SKM-1 (cell line): ENCODE results near the gene SNRNP48.

Experiments
- DNase-seq: peaks from one replicate; lab custom pipeline; 2025; ENCODE audit not compliant: unreplicated experiment; lab: John Stamatoyannopoulos, UW

SNRNP48 gene

DNA sequence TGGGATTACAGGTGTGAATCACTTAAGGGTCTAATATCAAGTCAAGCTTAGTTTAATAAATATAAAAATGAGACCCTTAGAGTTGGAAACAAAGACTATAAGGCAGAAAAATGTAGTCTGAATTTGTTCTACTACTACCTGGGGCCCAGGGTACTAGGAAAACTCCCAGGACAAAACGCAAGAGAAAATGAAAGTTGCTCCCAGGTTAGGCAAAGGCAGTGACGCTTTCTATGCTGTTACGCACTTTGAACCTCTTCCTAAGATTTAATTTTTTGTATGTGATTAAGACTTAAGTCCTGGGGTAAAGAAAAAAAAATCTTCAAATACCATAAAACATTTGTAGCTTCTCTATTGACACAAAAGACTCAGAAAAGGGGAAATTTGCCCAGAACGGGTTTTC, 31.2 kb upstream of the SNRNP48 start:
- no peak for DNase-seq

DNA sequence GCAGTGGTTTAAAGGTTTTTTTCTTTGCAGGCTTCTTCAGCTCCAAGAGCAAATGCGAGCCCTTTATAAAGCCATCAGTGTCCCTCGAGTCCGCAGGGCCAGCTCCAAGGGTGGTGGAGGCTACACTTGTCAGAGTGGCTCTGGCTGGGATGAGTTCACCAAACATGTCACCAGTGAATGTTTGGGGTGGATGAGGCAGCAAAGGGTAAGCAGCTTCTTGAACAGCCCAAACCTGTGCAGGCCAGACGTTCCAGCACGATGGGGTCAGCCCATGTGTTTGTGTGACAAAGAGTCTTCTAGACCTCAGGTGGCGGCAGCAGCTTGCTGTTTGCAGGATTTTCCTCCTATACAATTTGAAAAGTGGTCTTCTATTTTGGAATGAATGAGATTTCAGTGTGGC, 30.8 kb upstream of the SNRNP48 start:
- no peak for DNase-seq

DNA sequence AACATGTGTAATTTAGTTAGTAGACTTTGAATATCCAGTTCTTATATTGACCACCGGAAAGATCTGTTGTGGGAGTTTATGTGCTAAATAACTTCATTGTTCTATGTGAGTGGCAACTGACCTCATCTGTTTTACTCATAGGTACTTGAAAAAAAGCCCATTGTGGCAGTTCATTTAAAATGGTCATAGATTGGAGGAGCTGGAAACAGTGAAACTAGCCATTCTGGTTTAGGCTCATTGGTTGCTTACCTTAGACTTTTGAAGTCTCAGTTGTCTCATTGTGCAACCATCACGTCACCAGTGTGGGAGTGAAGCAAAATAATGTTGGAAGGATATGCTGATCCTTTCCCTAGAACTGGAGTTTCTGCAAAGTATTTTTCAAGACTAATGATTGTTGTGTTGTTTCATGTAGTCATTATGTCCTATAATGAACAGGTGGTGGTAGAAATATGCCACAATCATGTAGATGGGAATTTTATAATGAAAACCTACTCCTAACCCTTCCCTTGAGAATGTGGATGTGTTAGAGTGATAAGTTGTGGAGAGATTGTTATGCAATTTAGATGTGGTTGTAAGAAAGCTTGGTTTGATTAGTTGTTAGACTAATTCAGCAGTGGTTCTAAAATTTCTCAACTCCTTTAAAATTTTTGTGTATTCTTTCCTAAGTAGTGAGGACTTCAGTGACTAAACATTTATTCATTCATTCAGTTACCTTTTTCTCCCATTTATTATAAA, 30.2 kb upstream of the SNRNP48 start:
- no peak for DNase-seq

DNA sequence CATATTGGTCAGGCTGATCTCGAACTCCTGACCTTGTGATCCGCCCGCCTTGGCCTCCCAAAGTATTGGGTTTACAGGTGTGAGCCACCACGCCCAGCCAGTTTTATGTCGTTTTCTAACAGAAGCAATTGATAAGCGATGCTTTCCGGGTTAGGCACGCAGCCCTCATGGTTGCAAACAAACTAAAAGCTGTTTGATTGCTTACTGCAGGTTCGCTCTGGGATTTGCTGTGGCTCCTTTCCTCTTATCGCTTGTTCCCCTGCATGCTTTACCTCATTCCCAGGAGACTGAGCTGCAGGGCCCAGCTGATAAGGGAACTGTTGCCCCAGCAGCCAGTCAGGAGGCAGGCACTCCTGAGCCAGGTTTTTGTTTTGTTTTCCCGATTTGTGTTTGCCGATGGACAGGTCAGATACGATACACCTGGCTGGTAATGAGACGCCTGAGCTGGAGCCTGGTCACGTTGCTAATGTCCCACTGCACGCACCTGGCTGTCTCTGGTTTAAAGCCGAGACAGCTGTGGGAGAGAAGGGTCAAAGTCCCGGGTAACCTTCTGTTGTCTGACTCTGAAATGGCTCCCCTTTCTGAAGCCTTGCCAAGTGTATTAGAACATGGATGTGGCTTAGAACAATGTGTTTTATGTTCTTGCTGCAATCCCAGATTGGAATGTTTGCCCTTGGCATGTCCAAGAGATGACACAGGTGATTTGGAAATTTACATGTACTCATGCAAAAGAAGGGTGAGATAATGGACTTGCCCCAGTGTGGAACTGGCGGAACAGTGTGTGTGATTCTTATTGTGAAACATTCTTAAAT, 28.6 kb upstream of the SNRNP48 start:
- DNase-seq: no peak

DNA sequence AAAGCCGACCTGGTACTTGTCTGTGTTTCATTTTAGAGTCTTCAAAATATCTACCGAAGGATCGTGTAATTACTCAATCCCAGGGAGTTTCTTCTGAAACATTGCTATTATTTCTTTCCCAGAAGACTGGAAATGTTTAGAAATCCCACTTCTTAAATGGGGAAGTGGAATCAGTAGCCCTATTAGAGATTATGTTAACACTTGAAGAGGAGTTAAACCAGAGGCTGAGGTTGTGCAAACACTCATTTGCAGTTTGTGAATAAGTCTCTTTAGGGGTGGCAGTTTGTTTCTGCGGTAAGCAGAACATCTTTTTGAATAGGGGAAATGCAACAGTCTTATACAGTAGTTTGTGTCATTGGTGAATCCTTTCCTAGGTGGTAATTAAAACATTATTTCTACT, 27.2 kb upstream of the SNRNP48 start:
- DNase-seq: peak; percentile 47

DNA sequence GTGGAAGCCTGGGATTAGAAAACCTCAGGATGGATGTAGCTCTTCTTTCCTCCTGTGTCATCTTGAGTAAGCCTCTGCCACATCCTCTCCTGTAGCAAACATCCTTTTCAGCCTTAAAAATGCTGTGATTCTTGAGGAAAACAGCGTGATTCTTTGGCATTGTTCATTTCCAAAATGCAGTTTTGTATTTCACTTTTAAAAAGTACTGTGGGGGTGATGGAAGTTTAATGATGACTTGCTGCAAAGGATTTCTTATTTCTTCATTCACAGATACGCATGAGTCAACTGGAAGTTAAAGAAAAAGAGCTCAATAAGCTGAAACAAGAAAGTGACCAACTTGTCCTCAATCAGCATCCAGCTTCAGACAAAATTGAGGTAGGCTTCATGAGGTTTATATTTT, 23.9 kb upstream of the SNRNP48 start:
- DNase-seq: no peak

DNA sequence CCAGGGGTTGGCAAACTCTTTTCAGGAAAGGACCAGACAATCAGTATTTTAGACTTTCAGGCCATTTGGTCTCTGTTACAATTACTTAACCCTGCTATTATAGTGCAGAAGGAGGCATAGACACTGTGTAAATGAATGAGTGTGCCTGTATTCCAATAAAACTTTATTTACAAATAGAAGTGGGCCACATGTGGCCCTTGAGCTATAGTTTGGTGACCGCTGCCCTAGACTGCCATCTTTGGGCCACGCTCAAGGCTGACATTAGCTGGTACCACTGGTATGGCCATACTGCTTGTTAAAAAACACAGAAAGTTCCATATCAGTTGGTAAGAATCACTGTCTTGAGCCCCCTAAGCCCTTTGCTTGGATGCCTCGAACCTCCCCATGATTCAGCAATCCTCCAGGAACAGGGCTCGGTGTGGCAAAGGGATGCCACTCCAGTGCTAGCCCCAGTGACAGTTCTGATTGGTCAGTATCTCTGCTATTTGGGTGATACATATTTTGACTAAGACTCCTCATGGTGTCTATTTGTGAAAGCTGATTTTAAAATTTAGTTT, 23.3 kb upstream of the SNRNP48 start:
- no peak for DNase-seq

DNA sequence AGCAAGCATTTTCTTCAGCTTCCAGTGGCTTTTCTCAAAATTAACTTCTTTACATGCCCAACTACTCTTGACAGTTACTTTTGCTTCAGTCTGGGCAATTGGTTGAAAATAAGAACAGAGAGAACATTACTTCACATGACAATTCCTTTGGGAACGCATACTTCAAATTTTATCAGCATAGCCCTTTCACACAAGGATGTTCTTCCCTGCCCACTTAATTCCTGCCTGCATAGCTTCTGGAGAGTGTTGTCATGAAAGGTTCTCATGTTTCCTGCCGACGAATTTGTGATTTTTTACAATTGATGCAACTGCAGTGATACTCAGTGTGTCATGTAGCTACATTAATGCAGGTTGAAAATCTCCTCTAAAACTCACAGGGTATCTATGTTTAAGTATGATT, 22.0 kb upstream of the SNRNP48 start:
- DNase-seq: no peak

DNA sequence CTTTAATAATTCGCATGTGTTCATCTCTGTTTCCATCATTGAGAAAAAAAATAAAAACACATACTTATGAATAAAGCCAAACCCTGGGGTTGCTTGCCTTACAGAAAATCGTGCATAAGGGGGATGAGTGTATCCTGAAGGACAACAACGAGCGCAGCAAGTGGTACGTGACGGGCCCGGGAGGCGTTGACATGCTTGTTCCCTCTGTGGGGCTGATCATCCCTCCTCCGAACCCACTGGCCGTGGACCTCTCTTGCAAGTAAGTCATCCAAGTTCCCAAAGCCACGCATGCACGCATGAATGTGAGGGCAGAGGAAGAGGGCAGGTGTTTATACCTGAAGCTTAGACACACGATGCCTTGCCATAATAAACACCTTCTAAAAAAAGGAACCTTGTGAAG, 20.9 kb upstream of the SNRNP48 start:
- DNase-seq: no peak

DNA sequence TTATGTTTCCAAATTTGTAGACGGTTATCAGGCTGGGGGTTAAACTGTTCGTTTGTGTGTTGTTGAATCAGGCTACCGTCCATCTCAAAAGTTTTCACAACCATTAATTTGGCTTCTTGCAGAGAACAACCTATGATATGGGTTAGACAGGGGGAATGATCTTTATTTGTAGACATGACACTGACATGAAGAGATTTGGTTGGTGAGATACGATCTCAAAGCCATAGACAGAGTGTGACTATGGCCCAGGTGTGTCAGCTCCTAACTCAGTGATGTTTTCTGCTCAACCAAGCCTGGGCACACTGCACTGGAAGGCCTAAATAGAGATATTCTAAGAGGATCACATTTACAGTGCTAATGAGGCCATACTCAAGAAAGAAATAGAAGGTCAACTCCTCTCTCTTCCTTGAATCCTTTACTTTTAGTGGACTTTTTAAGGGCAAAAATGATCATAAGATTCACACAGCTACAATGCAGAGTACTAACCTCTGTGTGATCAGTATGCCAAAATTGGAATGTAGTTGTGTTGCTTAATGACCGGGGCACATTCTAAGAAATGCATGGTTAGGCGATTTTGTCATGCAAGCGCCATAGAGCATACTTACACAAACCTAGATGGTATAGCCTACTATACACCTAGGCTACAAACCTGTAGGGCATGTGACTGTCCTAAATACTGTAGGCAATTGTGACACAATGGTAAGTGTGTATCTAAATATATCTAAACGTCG, 17.6 kb upstream of the SNRNP48 start:
- DNase-seq: no peak

DNA sequence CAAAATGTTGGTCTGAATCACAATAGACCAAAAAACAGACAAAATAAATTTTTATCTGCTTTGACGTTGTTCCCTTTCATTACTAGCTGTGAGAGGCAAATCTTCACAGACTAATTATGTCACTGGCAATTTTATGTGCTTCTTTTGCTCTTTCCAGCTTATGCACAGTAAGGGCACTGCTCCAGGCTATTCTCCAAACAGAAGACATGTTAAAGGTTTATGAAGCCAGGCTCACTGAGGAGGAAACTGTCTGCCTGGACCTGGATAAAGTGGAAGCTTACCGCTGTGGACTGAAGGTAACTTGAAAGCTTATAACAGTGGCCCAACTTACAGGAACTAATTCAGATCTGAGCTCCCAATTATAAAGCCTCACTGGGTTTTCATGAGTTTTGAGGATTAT, 15.5 kb upstream of the SNRNP48 start:
- no peak for DNase-seq

DNA sequence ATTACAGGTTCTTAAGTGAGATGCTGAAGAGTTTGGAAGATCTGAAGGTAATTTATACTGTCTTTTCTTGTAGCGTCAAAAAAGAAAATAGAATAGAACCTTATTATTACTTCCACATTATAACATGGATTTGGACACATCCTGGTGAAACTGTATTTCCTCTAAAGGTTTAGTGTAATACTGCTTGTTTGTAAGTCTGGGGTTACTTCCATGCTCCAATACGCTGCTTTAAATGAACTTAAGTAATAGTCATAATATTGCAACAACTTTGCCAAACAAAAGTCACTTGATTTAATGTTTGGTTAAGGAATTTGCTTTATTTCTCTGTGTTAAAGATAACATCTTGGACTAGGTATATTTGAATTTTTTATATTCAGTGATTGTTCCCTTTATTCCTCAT, 11.5 kb upstream of the SNRNP48 start:
- no peak for DNase-seq

DNA sequence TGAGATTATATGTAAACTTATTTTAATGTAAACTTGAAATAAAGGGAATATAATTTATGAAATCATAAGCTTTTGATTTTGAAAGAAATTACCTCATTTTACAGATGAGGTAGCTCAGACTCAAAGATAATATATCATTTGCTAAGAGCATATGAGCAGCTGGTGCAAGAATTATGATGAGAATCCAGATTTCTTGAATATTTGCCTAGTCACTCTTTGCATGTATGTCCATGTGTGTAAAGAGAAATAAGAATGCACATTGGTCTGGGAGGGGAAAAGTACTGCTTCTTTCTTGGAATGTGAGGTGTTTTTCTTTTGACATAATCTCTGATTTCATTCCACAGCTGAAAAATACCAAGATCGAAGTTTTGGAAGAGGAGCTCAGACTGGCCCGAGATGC, 11.1 kb upstream of the SNRNP48 start:
- DNase-seq: no peak

DNA sequence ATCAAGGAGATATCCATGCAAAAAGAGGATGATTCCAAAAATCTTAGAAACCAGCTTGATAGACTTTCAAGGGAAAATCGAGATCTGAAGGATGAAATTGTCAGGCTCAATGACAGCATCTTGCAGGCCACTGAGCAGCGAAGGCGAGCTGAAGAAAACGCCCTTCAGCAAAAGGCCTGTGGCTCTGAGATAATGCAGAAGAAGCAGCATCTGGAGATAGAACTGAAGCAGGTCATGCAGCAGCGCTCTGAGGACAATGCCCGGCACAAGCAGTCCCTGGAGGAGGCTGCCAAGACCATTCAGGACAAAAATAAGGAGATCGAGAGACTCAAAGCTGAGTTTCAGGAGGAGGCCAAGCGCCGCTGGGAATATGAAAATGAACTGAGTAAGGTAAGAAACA, 10.1 kb upstream of the SNRNP48 start:
- DNase-seq: no peak

DNA sequence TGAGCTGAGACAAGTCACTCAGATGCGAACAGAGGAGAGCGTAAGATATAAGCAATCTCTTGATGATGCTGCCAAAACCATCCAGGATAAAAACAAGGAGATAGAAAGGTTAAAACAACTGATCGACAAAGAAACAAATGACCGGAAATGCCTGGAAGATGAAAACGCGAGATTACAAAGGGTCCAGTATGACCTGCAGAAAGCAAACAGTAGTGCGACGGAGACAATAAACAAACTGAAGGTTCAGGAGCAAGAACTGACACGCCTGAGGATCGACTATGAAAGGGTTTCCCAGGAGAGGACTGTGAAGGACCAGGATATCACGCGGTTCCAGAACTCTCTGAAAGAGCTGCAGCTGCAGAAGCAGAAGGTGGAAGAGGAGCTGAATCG, 9.5 kb upstream of the SNRNP48 start:
- no peak for DNase-seq

DNA sequence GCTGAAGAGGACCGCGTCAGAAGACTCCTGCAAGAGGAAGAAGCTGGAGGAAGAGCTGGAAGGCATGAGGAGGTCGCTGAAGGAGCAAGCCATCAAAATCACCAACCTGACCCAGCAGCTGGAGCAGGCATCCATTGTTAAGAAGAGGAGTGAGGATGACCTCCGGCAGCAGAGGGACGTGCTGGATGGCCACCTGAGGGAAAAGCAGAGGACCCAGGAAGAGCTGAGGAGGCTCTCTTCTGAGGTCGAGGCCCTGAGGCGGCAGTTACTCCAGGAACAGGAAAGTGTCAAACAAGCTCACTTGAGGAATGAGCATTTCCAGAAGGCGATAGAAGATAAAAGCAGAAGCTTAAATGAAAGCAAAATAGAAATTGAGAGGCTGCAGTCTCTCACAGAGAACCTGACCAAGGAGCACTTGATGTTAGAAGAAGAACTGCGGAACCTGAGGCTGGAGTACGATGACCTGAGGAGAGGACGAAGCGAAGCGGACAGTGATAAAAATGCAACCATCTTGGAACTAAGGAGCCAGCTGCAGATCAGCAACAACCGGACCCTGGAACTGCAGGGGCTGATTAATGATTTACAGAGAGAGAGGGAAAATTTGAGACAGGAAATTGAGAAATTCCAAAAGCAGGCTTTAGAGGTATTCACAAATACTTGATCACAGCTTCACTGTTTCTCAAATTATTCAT, 8.9 kb upstream of the SNRNP48 start:
- no peak for DNase-seq

DNA sequence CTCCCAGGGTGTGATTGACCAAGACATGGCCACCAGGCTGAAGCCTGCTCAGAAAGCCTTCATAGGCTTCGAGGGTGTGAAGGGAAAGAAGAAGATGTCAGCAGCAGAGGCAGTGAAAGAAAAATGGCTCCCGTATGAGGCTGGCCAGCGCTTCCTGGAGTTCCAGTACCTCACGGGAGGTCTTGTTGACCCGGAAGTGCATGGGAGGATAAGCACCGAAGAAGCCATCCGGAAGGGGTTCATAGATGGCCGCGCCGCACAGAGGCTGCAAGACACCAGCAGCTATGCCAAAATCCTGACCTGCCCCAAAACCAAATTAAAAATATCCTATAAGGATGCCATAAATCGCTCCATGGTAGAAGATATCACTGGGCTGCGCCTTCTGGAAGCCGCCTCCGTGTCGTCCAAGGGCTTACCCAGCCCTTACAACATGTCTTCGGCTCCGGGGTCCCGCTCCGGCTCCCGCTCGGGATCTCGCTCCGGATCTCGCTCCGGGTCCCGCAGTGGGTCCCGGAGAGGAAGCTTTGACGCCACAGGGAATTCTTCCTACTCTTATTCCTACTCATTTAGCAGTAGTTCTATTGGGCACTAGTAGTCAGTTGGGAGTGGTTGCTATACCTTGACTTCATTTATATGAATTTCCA, 4.6 kb upstream of the SNRNP48 start:
- no peak for DNase-seq

DNA sequence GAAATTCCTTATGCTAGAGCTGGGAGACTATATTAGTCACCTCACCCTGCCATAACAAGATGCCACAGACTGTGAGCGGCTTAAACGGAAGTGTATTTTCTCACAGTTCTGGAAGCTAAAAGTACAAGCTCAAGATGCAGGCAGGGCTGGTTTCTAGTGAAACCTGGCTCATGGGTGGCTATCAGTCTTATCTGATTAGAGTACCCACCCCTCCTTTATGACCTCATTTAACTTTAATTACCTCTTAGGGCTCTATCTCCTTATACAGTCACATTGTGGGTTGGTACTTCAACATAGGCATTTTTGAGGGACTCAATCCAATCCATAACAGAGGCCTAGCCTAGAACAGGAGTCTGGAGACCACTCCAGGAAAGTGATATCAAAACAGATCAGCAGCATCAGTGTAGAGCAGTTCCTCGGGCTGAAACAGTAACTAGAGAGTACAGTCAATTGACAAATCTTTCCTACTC, 2.3 kb upstream of the SNRNP48 start:
- no peak for DNase-seq

DNA sequence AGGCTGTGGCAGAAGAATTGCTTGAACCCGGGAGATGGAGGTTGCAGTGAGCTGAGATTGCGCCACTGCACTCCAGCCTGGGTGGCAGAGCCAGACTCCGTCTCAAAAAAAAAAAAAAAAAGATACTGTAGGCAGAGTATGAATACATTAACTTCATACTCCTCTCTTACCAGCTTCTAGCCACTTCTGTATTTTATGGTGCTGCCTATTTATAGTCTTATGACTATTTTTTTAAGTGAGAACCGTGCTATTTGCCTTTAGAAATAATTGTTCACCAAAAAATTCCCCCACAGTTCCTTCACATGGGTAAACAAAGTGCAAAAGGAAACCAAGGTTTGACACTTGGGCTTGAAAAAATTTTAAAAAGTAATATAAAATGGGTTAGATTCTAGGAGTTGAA, 1.5 kb upstream of the SNRNP48 start:
- DNase-seq: no peak

DNA sequence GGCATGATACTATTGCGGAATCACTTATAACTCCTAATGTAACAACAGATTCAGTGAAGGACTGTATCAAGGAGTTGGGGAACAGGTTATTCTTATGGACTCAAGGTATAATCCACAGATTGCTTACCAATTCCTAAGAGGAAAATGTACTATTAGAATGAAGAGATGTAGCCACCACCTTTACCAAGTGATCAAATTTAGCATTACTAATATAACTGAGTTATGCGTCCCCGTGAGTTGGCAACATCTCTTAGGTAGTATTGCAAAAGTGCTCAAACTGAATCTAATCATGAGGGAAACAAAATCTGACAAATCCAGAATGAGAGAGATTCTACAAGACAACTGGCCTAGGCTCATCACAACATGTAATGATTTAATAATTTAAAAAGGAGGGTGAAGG, 777 bp upstream of the SNRNP48 start:
- DNase-seq: no peak

DNA sequence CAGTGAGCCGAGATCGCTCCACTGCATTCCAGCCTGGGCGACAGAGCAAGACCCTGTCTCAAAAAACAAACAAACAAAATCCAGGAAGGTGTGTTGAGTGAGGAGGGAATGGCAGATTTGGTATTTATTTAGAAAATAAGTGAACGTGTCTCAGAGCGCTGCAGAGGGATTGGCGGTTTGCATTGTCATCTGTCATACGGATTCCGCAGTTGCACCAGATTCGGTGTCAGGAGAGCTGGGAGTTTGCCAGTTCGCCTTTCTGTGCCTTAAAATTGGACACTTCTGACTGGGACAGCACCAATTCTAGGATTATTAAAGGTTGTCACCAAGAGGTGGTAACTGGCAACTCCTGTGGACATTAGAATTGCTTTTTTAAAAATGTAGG, 912 bp downstream of the SNRNP48 start:
- DNase-seq: no peak
